ENCODE measurements around the gene ZMYND12. TPM values are rescaled to one million over a fixed set of nuclear protein-coding genes. Genes with fewer than 3 reads are reported as not detected.

ZMYND12 gene
- total and polyA plus RNA-seq, 2 of the 4 experiments (the other 2 are of a cell fraction), result under 0.01 to 0.03 TPM

- CTCF ChIA-PET, result interaction anchor here (0.5 kb wide), 1 partner anchor 65 kb away, joined by 3 read pairs; no protein-coding TSS in a partner anchor
Observed at GRCh38 chr1:42431514-42431913, 24.3 kb downstream of the ZMYND12 start.

More at GRCh38 chr1:42431514-42431913, 24.3 kb downstream of the ZMYND12 start:
- no CpG with 5 or more reads among the region's 3 CpGs for WGBS, 2 experiments (ENCODE audit: extremely low coverage in 2 of 2, insufficient read length in 1 of 2)
- Histone ChIP-seq H3K4ac (ENCODE audit: low read depth, low read length) (no peak overlapping the region), H3K27ac (ENCODE audit: insufficient read depth, low read length) (no peak overlapping the region), H2BK5ac (ENCODE audit: low read depth, low read length, poor library complexity, severe bottlenecking) (no peak overlapping the region), H3K9me3 (ENCODE audit: control insufficient read depth, insufficient read depth, low read length) (no peaks in the 10 kb centered on the region), H4K20me1 (ENCODE audit: insufficient read depth, low read length) (no peaks in the 10 kb centered on the region), H3K14ac (replicated peaks; ENCODE audit: low read depth, low read length) (no peak overlapping the region), H3K23ac (ENCODE audit: low read depth, low read length) (no peak overlapping the region), H2BK20ac (ENCODE audit: low read depth, low read length) (no peak overlapping the region), H2AK5ac (ENCODE audit: low read depth, low read length) (no peak overlapping the region), H3K18ac (ENCODE audit: low read depth, low read length) (no peak overlapping the region), H3K27me3 (ENCODE audit: control insufficient read depth, insufficient read depth, low read length) (peaks cover 7% of the 10 kb centered on the region), H2AFZ (replicated peaks; ENCODE audit: low read length, poor library complexity) (no peak overlapping the region), H4K8ac (ENCODE audit: low read depth in 2 of 2, low read length in 2 of 2) (no peak overlapping the region), H2AK9ac (replicated peaks; ENCODE audit: low read depth, low read length, poor library complexity) (no peak overlapping the region), H3K4me3 (ENCODE audit: insufficient read depth, low read depth, low read length) (no peak overlapping the region), H3K79me1 (ENCODE audit: low read depth in 1 of 2, low read length in 2 of 2) (no peaks in the 10 kb centered on the region), H4K91ac (ENCODE audit: insufficient read depth, low read depth, low read length) (no peak overlapping the region), H4K5ac (ENCODE audit: low read depth, low read length) (no peak overlapping the region), H3K9ac (ENCODE audit: low read depth, low read length) (no peak overlapping the region), H3K56ac (ENCODE audit: extremely low read depth, insufficient read depth, low read length) (no peak overlapping the region), H3K4me1 (ENCODE audit: control insufficient read depth, insufficient read depth, low read length) (no peaks in the 10 kb centered on the region), H3K36me3 (ENCODE audit: control insufficient read depth, insufficient read depth, low read length) (no peaks in the 10 kb centered on the region), H2BK120ac (ENCODE audit: low read depth, low read length) (no peak overlapping the region), H3K4me2 (ENCODE audit: low read depth, low read length) (no peak overlapping the region), H3K9me1 (ENCODE audit: insufficient read depth, low read length) (no peaks in the 10 kb centered on the region), H2BK15ac (ENCODE audit: low read depth, low read length) (no peak overlapping the region)
- intact Hi-C loops (cut with micrococcal nuclease) (no loop called here), dilution Hi-C loops (cut with HindIII; ENCODE audit: low sequenced_read_pairs, unreplicated experiment) (no loop called here), in situ Hi-C loops (cut with MboI; ENCODE audit: low sequenced_read_pairs) (no loop called here)
- TF ChIP-seq MAFK (IDR thresholded peaks at IDR 0.05; ENCODE audit: low read depth, low read length), result no peak
- no peak for ATAC-seq (ENCODE audit: low read depth)
- POLR2A ChIA-PET (ENCODE audit: unreplicated experiment), result no interaction called here
- BruUV-seq (replicated peaks), result no TSS peak
- no peak for DNase-seq

Measured in IMR-90 (cell line).